HepG2 (cell line): ENCODE measurements around the gene KRT36. TPM values are rescaled to one million over a fixed set of nuclear protein-coding genes. Genes with fewer than 3 reads are reported as not detected.
A peak's percentile ranks its signal among the peaks of the same experiment; 100 is the strongest.

Source experiments
- ATAC-seq: fragments of 200-7000 bp; cut with Tn5 transposase; 3 replicates; pipeline ENCODE4 v1.9.1; 2020; ENCODE audit warnings: mild to moderate bottlenecking, moderate library complexity
- BruUV-seq: library from RNA; stranded (reverse); fragments of 400-500 nt; replicated peaks from 2 replicates; lab custom pipeline; 2021; lab: Mats Ljungman, UMichigan
- CTCF ChIA-PET: fragments of 300-600 bp; formaldehyde crosslinking; extraction: SDS; loops from one replicate; lab custom pipeline; 2021; ENCODE audit warnings: low total read pairs, inconsistent platforms, low intra/inter-chr PET ratio; lab: Yijun Ruan, JAX
- POLR2A ChIA-PET: fragments of 350-600 bp; sonication (Branson Sonifier 250); formaldehyde crosslinking; loops from one replicate; lab custom pipeline; 2020; ENCODE audit warnings: antibody characterized with exemption, inconsistent platforms; lab: Yijun Ruan, JAX
- DNase-seq: peaks from one replicate; pipeline ENCODE4 v3.0.0-alpha.2; 2015; ENCODE audit warnings: low spot score
- FAIRE-seq: peaks from 3 replicates; lab custom pipeline; 2011; peaks lifted over from hg19 to GRCh38; lab: Jason Lieb, UNC
- H2AFZ ChIP-seq: one replicate; pipeline ENCODE4 v1.6.1; 2011; ENCODE audit warnings: low read length, inconsistent platforms
- H3K27ac ChIP-seq: fragments of 300-600 bp; 3 replicates; pipeline ENCODE4 v1.8.0; 2011; ENCODE audit warnings: mixed run types, mild to moderate bottlenecking, mixed read lengths, low read length, inconsistent platforms; ENCODE audit not compliant: insufficient read depth; ENCODE audit errors: extremely low read length
- H3K27me3 ChIP-seq, 2 experiments: fragments of 200-600 bp in 1 of 2; 2 replicates in 1 of 2; 3 replicates in 1 of 2; pipeline versions ENCODE4 v1.6.0 to v1.8.0; 2011; ENCODE audit warnings: low read length in 2 of 2, mild to moderate bottlenecking in 2 of 2, moderate library complexity in 2 of 2, inconsistent platforms in 1 of 2; ENCODE audit not compliant: insufficient read depth in 2 of 2, control insufficient read depth in 1 of 2
- H3K36me3 ChIP-seq, 2 experiments: fragments of 200-600 bp in 1 of 2; replicated peaks in 1 of 2; 2 replicates in 1 of 2; 3 replicates in 1 of 2; pipeline versions ENCODE4 v1.5.1 to v1.8.0; 2011; ENCODE audit warnings: low read length in 2 of 2, inconsistent platforms in 1 of 2; ENCODE audit not compliant: insufficient read depth in 2 of 2, control insufficient read depth in 1 of 2
- H3K4me1 ChIP-seq: 2 replicates; pipeline ENCODE4 v1.5.1; 2012; ENCODE audit warnings: low read length, inconsistent platforms; ENCODE audit not compliant: insufficient read depth
- H3K4me2 ChIP-seq: 2 replicates; pipeline ENCODE4 v1.6.0; 2011; ENCODE audit warnings: low read depth, low read length, inconsistent platforms
- H3K4me3 ChIP-seq, 3 experiments: fragments of 200-600 bp in 1 of 3; sonication (generic), shearing (Covaris generic) in 1 of 3; replicated peaks in 1 of 3; 2 replicates each; pipeline ENCODE4 v1.5.1; 2011 to 2016; ENCODE audit warnings: low read length in 3 of 3, inconsistent platforms in 2 of 3, low read depth in 2 of 3, mild to moderate bottlenecking in 2 of 3, control low read depth in 1 of 3, mixed read lengths in 1 of 3; ENCODE audit not compliant: insufficient read depth in 1 of 3
- H3K79me2 ChIP-seq: one replicate; pipeline ENCODE4 v1.6.1; 2011; ENCODE audit warnings: low read length, inconsistent platforms; ENCODE audit not compliant: insufficient read depth
- H3K9ac ChIP-seq: 2 replicates; pipeline ENCODE4 v1.6.0; 2011; ENCODE audit warnings: mild to moderate bottlenecking, low read depth, low read length, inconsistent platforms; ENCODE audit not compliant: insufficient read depth
- H3K9me3 ChIP-seq: 2 replicates; pipeline ENCODE4 v1.5.1; 2012; ENCODE audit warnings: mild to moderate bottlenecking, low read length
- H4K20me1 ChIP-seq: 2 replicates; pipeline ENCODE4 v1.6.0; 2011; ENCODE audit warnings: inconsistent platforms, mild to moderate bottlenecking, low read length, moderate library complexity; ENCODE audit not compliant: insufficient read depth
- AKAP8 ChIP-seq: sonication (generic); formaldehyde crosslinking; IDR thresholded peaks from 2 replicates; pipeline ENCODE4 v1.5.1; 2020; ENCODE audit warnings: mild to moderate bottlenecking, missing genetic modification reagents
- ATF6 ChIP-seq: sonication (generic); formaldehyde crosslinking; conservative IDR thresholded peaks from 2 replicates; pipeline ENCODE4 v1.4.0; 2020; ENCODE audit warnings: missing genetic modification reagents
- DPF2 ChIP-seq: sonication (generic); formaldehyde crosslinking; IDR thresholded peaks from 2 replicates; pipeline ENCODE4 v1.4.0; 2020; ENCODE audit warnings: mild to moderate bottlenecking, low read depth, missing genetic modification reagents, borderline replicate concordance
- EP300 ChIP-seq, 3 experiments: sonication (generic) in 1 of 3; formaldehyde crosslinking in 1 of 3; IDR thresholded peaks; 2 replicates each; pipeline versions ENCODE4 v1.5.1 to v1.6.1; 2011 to 2020; ENCODE audit warnings: low read depth in 2 of 3, low read length in 2 of 3, borderline replicate concordance in 1 of 3, improper control_type of control experiment in 1 of 3, mild to moderate bottlenecking in 1 of 3, missing genetic modification reagents in 1 of 3, moderate library complexity in 1 of 3
- KDM1A ChIP-seq: IDR thresholded peaks from 2 replicates; pipeline ENCODE4 v1.6.1; 2016; ENCODE audit warnings: missing compliant biosample characterization
- POLR2A ChIP-seq, 2 experiments: IDR thresholded peaks; 2 replicates each; pipeline ENCODE4 v1.6.1; 2011; ENCODE audit warnings: low read depth in 2 of 2, low read length in 2 of 2, mild to moderate bottlenecking in 1 of 2, moderate library complexity in 1 of 2; ENCODE audit not compliant: insufficient read depth in 1 of 2
- POLR2G ChIP-seq: fragments of 200-400 bp; formaldehyde crosslinking; IDR thresholded peaks from 2 replicates; pipeline ENCODE4 v1.6.1; 2018; ENCODE audit warnings: mild to moderate bottlenecking, low read depth, low read length, moderate library complexity
- RBM22 ChIP-seq: fragments of 200-400 bp; formaldehyde crosslinking; optimal IDR thresholded peaks from 2 replicates; pipeline ENCODE3; 2017; ENCODE audit warnings: mild to moderate bottlenecking, low read length, moderate library complexity
- ZKSCAN1 ChIP-seq: fragments of 150-350 bp; IDR thresholded peaks from 2 replicates; pipeline ENCODE4 v1.6.1; 2014; ENCODE audit warnings: low read length
- ZMYM3 ChIP-seq: sonication (generic); formaldehyde crosslinking; IDR thresholded peaks from 2 replicates; pipeline ENCODE4 v1.5.1; 2020; ENCODE audit warnings: mild to moderate bottlenecking, missing genetic modification reagents
- ZNF12 ChIP-seq: sonication (generic); formaldehyde crosslinking; IDR thresholded peaks from 2 replicates; pipeline ENCODE4 v1.5.0; 2020; ENCODE audit warnings: missing genetic modification reagents
- ZNF24 ChIP-seq: fragments of 450-650 bp; IDR thresholded peaks from 2 replicates; pipeline ENCODE4 v1.6.1; 2017; ENCODE audit warnings: antibody characterized with exemption, mild to moderate bottlenecking
- ZNF446 ChIP-seq: sonication (generic); formaldehyde crosslinking; IDR thresholded peaks from 2 replicates; pipeline ENCODE4 v1.5.0; 2020; ENCODE audit warnings: mild to moderate bottlenecking, missing genetic modification reagents
- ZNF687 ChIP-seq: sonication (generic); formaldehyde crosslinking; IDR thresholded peaks from 2 replicates; pipeline ENCODE4 v1.5.1; 2020; ENCODE audit warnings: mild to moderate bottlenecking, missing genetic modification reagents, moderate library complexity
- ZNF768 ChIP-seq: sonication (generic); formaldehyde crosslinking; IDR thresholded peaks from 2 replicates; pipeline ENCODE4 v1.4.0; 2020; ENCODE audit warnings: missing genetic modification reagents
- WGBS: methylation state at CpG from one replicate; pipeline ENCODE4 v1.1.6; 2017; ENCODE audit warnings: low lambda C conversion rate; 5-methylcytosine and 5-hydroxymethylcytosine counted together
- in situ Hi-C: cut with HindIII; loops from 2 replicates; pipeline ENCODE4 v1.10.0; 2017; ENCODE audit warnings: low pct_unique_long_range_greater_than_20kb; ENCODE audit not compliant: extremely low pct_ligation_motif_present
- intact Hi-C: fragments of 100-400 bp; cut with micrococcal nuclease; formaldehyde crosslinking; loops from one replicate; pipeline ENCODE4 v1.10.0; 2022; ENCODE audit not compliant: unreplicated experiment
- polyA plus RNA-seq, 8 experiments: library from polyadenylated mRNA; depleted of rRNA in 3 of 8; stranded (reverse) in 7 of 8; unstranded in 1 of 8; fragments of >200 nt; fragmentation: Illumina TruSeq in 4 of 8; extraction: Trizol in 4 of 8; gene quantifications; 2 replicates each; pipeline versions ENCODE4 v1.2.1 to v1.2.3, GENCODE V29; 2011 to 2016; ENCODE audit warnings: low read depth in 4 of 8, missing spikeins in 1 of 8, mixed read lengths in 1 of 8; ENCODE audit not compliant: insufficient read depth in 1 of 8
- total RNA-seq, 5 experiments: library from RNA; depleted of rRNA; stranded (reverse); fragments of >200 nt; fragmentation: Illumina TruSeq; extraction: Trizol; gene quantifications; 2 replicates each; pipeline ENCODE4 v1.2.3, GENCODE V29; 2016; ENCODE audit warnings: low read depth in 1 of 5

KRT36 gene
- total and polyA plus RNA-seq, 2 of the 13 experiments (the other 11 are each of a cell fraction or from before 2014, with no cell fraction given): not detected

- H3K36me3 ChIP-seq: peaks cover 0 to 2% of the 10 kb centered on the region in 2 experiments; a peak in 1 of 5 replicates
- WGBS: 58% methylated on average over 7 of the region's 12 CpGs
- peak; percentile 19; the same call in 1 of the 2 replicates for TF ChIP-seq ZNF687 (CRISPR knock-in tag)
- peak; percentile 98 for TF ChIP-seq ZNF768 (CRISPR knock-in tag)
- TF ChIP-seq POLR2G: peak; percentile 55
- no peak for TF ChIP-seq ATF6
- no peak for TF ChIP-seq DPF2 (CRISPR knock-in tag)
- TF ChIP-seq ZMYM3: peak; percentile 51; the same call in 1 of the 2 replicates
- TF ChIP-seq POLR2A (IDR thresholded peaks at IDR 0.05; ENCODE audit: insufficient read depth in 1 of 2, low read depth in 2 of 2, low read length in 2 of 2): 0 out of 4 replicates have a peak, but pooled peaks have one; percentile 1 to 15
- no peak for TF ChIP-seq EP300 (IDR thresholded peaks at IDR 0.05; ENCODE audit: low read depth in 2 of 2, low read length in 2 of 2)
- TF ChIP-seq EP300 (CRISPR knock-in tag; IDR thresholded peaks at IDR 0.05; ENCODE audit: borderline replicate concordance): 0 out of 2 replicates have a peak, but pooled peaks have one; percentile 8
- TF ChIP-seq ZNF12: no peak
- peak; percentile 29; the same call in 1 of the 2 replicates for TF ChIP-seq ZKSCAN1
- TF ChIP-seq ZNF446 (CRISPR knock-in tag): no peak
- no peak for TF ChIP-seq ZNF24
- TF ChIP-seq RBM22: peak; percentile 73
- 0 out of 2 replicates have a peak, but pooled peaks have one; percentile 30 for TF ChIP-seq AKAP8 (CRISPR knock-in tag)
- TF ChIP-seq KDM1A (CRISPR knock-in tag): 0 out of 2 replicates have a peak, but pooled peaks have one; percentile 60
- FAIRE-seq: no peak
- H3K4me3 ChIP-seq: peak overlapping the region in 1 of 3 experiments; percentile 5; a peak in 1 of 6 replicates
- peaks cover 7% of the 10 kb centered on the region for H3K79me2 ChIP-seq
- no TSS peak for BruUV-seq
- peaks cover 72% of the 10 kb centered on the region for H3K4me1 ChIP-seq
- peaks cover 1 to 3% of the 10 kb centered on the region in 2 experiments; a peak in 3 of 5 replicates for H3K27me3 ChIP-seq
- no peak; the same call in 2 of the 3 replicates for ATAC-seq
- intact Hi-C loops: loop anchor here (10.0 kb wide), 1 partner anchor 618 kb away; no protein-coding TSS in a partner anchor
- DNase-seq: no peak
- ChIA-PET CTCF (no interaction called here), POLR2A (interaction anchor here (1.1 to 1.4 kb wide), 2 partner anchors 22 to 106 kb away, joined by 3 to 4 read pairs; no protein-coding TSS in a partner anchor)
- no peaks in the 10 kb centered on the region for H4K20me1 ChIP-seq
- peak overlapping the region; percentile 40 for H3K4me2 ChIP-seq
- no peak overlapping the region for H3K9ac ChIP-seq
- in situ Hi-C loops: no loop called here
- H2AFZ ChIP-seq: no peak overlapping the region
- H3K9me3 ChIP-seq: no peaks in the 10 kb centered on the region
- H3K27ac ChIP-seq: no peak overlapping the region
Observed at GRCh38 chr17:41522301-41523224, 32.9 kb upstream of the KRT36 start.
